GOT3 (cell line): ENCODE measurements around the gene SPA17.

Source experiments
- DNase-seq: peaks from one replicate; lab custom pipeline; 2025; ENCODE audit warnings: mixed read lengths; lab: John Stamatoyannopoulos, UW

SPA17 gene

GRCh38 chr11:124673333-124674167 is at the start of gene SPA17, which contains the start of gene SIAE:
SPA17 (plus strand) TSS chr11:124673904; CDS start chr11:124675265, 1,361 bp downstream.
SIAE (minus strand) TSS chr11:124673739; CDS start chr11:124673708, 31 bp downstream.
- peak; percentile 36 for DNase-seq

GRCh38 chr11:124625504-124626168 is 48.1 kb upstream of the SPA17 start:
- DNase-seq, result no peak

GRCh38 chr11:124627546-124627945 is 46.2 kb upstream of the SPA17 start:
- no peak for DNase-seq

- no peak for DNase-seq
Observed at GRCh38 chr11:124629961-124630360, 43.7 kb upstream of the SPA17 start.

- DNase-seq, result no peak
Observed at GRCh38 chr11:124633355-124633754, 40.3 kb upstream of the SPA17 start.

GRCh38 chr11:124635932-124636331 is 37.8 kb upstream of the SPA17 start:
- no peak for DNase-seq

- DNase-seq, result no peak
Observed at GRCh38 chr11:124638500-124638899, 35.2 kb upstream of the SPA17 start.

- DNase-seq, result no peak
Observed at GRCh38 chr11:124639186-124639585, 34.5 kb upstream of the SPA17 start.

- DNase-seq, result no peak
Observed at GRCh38 chr11:124640666-124641065, 33.0 kb upstream of the SPA17 start.

- DNase-seq, result no peak
Observed at GRCh38 chr11:124642628-124643027, 31.1 kb upstream of the SPA17 start.

GRCh38 chr11:124643042-124643604 is 30.6 kb upstream of the SPA17 start:
- no peak for DNase-seq

GRCh38 chr11:124643605-124644425 is 29.9 kb upstream of the SPA17 start:
- no peak for DNase-seq

- no peak for DNase-seq
Observed at GRCh38 chr11:124644426-124645280, 29.1 kb upstream of the SPA17 start.

GRCh38 chr11:124646148-124646547 is 27.6 kb upstream of the SPA17 start:
- no peak for DNase-seq

GRCh38 chr11:124648610-124649009 is 25.1 kb upstream of the SPA17 start:
- no peak for DNase-seq

GRCh38 chr11:124656774-124657630 is 16.7 kb upstream of the SPA17 start:
- no peak for DNase-seq

- no peak for DNase-seq
Observed at GRCh38 chr11:124657904-124658303, 15.8 kb upstream of the SPA17 start.

- DNase-seq, result no peak
Observed at GRCh38 chr11:124658501-124658900, 15.2 kb upstream of the SPA17 start.

- DNase-seq, result no peak
Observed at GRCh38 chr11:124658986-124659385, 14.7 kb upstream of the SPA17 start.

- DNase-seq, result no peak
Observed at GRCh38 chr11:124661553-124661952, 12.2 kb upstream of the SPA17 start.
